Transverse colon (tissue), 4 donors: ENCODE measurements around the gene RNU6-9. TPM values are rescaled to one million over a fixed set of nuclear protein-coding genes. Genes with fewer than 3 reads are reported as not detected.
"Not testable (repeated sequence)": the region's sequence is repeated elsewhere in the genome, so short reads cannot be mapped to it uniquely, and the experiment has no call there.

ENCODE experiments used
- DNase-seq: peaks from one replicate; pipeline ENCODE4 v3.0.0-alpha.2; 2019
- H3K27ac ChIP-seq, 4 donors: fragments of 200-600 bp; sonication (generic); 2 replicates each; pipeline ENCODE4 v1.5.1; 2016 to 2018; ENCODE audit warnings: inconsistent platforms in 4 of 4
- H3K27me3 ChIP-seq: fragments of 200-600 bp; sonication (generic); 2 replicates; pipeline ENCODE4 v1.5.1; 2017; ENCODE audit warnings: inconsistent platforms
- H3K36me3 ChIP-seq, 4 donors: fragments of 200-600 bp; sonication (generic); 2 replicates each; pipeline ENCODE4 v1.5.1; 2017 to 2019; ENCODE audit warnings: inconsistent platforms in 4 of 4
- H3K4me1 ChIP-seq, 4 donors: fragments of 200-600 bp; sonication (generic); 2 replicates each; pipeline ENCODE4 v1.5.1; 2017 to 2020; ENCODE audit warnings: inconsistent platforms in 4 of 4
- H3K4me3 ChIP-seq, 4 donors: fragments of 200-600 bp; sonication (generic); 1 replicate in 1 of 4; 2 replicates in 3 of 4; pipeline versions ENCODE4 v1.5.1 to v1.6.1; 2017 to 2019; ENCODE audit warnings: inconsistent platforms in 4 of 4
- H3K9me3 ChIP-seq, 2 donors: fragments of 200-600 bp; sonication (generic); 2 replicates each; pipeline ENCODE4 v1.5.1; 2017 to 2019; ENCODE audit warnings: inconsistent platforms in 2 of 2
- CTCF ChIP-seq, 5 experiments: fragments of 200-600 bp in 3 of 5; fragments of 450-650 bp in 2 of 5; sonication (generic) in 3 of 5; IDR thresholded peaks; 1 replicate in 2 of 5; 2 replicates in 3 of 5; pipeline ENCODE4 v1.5.1; 2016 to 2017; ENCODE audit warnings: antibody characterized with exemption in 5 of 5, inconsistent platforms in 3 of 5, mild to moderate bottlenecking in 2 of 5, moderate library complexity in 1 of 5
- EP300 ChIP-seq: sonication (generic); formaldehyde crosslinking; IDR thresholded peaks from one replicate; pipeline ENCODE4 v1.6.1; 2017; ENCODE audit warnings: antibody characterized with exemption, low read depth
- POLR2A ChIP-seq: fragments of 450-650 bp; IDR thresholded peaks from one replicate; pipeline ENCODE4 v1.6.1; 2016; ENCODE audit warnings: antibody characterized with exemption, mild to moderate bottlenecking, moderate library complexity
- POLR2AphosphoS5 ChIP-seq, 3 donors: sonication (generic); formaldehyde crosslinking; IDR thresholded peaks; one replicate each; pipeline ENCODE4 v1.6.1; 2016; ENCODE audit warnings: antibody characterized with exemption in 3 of 3
- WGBS, 2 donors: methylation state at CpG; one replicate each; pipeline ENCODE4 v1.1.5; 2018; ENCODE audit warnings: low coverage in 1 of 2; 5-methylcytosine and 5-hydroxymethylcytosine counted together
- in situ Hi-C, 4 donors: fragments of 200-750 bp; cut with MboI; loops; one replicate each; pipeline versions ENCODE4 v1.15.0 to v1.15.1; 2017; ENCODE audit warnings: low sequenced_read_pairs in 3 of 4, low pct_ligation_motif_present in 1 of 4, low pct_unique_long_range_greater_than_20kb in 1 of 4
- intact Hi-C: fragments of 100-400 bp; cut with DNase I; formaldehyde crosslinking; loops from one replicate; pipeline ENCODE4 v1.15.1; 2023; ENCODE audit warnings: low total_unique reads
- total RNA-seq, 4 donors: library from RNA; depleted of rRNA; stranded (reverse); fragments of >200 nt; gene quantifications; one replicate each; pipeline ENCODE4 v1.1.0, GENCODE V29; 2016

The RNU6-9 gene
- total RNA-seq, 4 donors from 2014 or later: not detected

GRCh38 chr19:878751-879561, 14.3 kb upstream of the RNU6-9 start:
- peaks cover 0 to 34% (median 10%) of the 10 kb centered on the region in 4 donors for H3K36me3 ChIP-seq
- H3K4me3 ChIP-seq, H3K4me1 ChIP-seq, intact Hi-C loops, H3K9me3 ChIP-seq, H3K27ac ChIP-seq, H3K27me3 ChIP-seq, in situ Hi-C loops, DNase-seq: not testable (repeated sequence)
- 85% methylated on average over 21 of the region's 24 CpGs; no CpG with 5 or more reads in 1 of the 2 donors for WGBS, 2 donors

GRCh38 chr19:879711-880438, 13.4 kb upstream of the RNU6-9 start:
- no peaks in the 10 kb centered on the region for H3K27me3 ChIP-seq
- H3K4me1 ChIP-seq: no peaks in the 10 kb centered on the region
- 81% methylated on average over 35 of the region's 37 CpGs; no CpG with 5 or more reads in 1 of the 2 donors for WGBS, 2 donors
- in situ Hi-C loops: no loop called here
- no peaks in the 10 kb centered on the region for H3K9me3 ChIP-seq
- H3K27ac ChIP-seq: no peak overlapping the region
- no peak for DNase-seq
- intact Hi-C loops: no loop called here
- H3K4me3 ChIP-seq: no peak overlapping the region
- H3K36me3 ChIP-seq: peaks cover 0 to 38% (median 12%) of the 10 kb centered on the region in 4 donors
- TF ChIP-seq POLR2A (no peak), POLR2AphosphoS5 (IDR thresholded peaks at IDR 0.05) (no peak), EP300 (no peak), CTCF (IDR thresholded peaks at IDR 0.05) (no peak)

GRCh38 chr19:881385-882071, 11.8 kb upstream of the RNU6-9 start:
- 96% methylated on average over 30 of the region's 34 CpGs; no CpG with 5 or more reads in 1 of the 2 donors for WGBS, 2 donors
- DNase-seq: no peak
- TF ChIP-seq CTCF (IDR thresholded peaks at IDR 0.05) (no peak), POLR2A (no peak)
- H3K27ac ChIP-seq: no peak overlapping the region
- H3K27me3 ChIP-seq: no peaks in the 10 kb centered on the region
- H3K4me3 ChIP-seq: no peak overlapping the region
- peaks cover 0 to 37% (median 17%) of the 10 kb centered on the region in 4 donors for H3K36me3 ChIP-seq
- H3K9me3 ChIP-seq: no peaks in the 10 kb centered on the region
- in situ Hi-C loops: no loop called here
- intact Hi-C loops: no loop called here
- H3K4me1 ChIP-seq: no peaks in the 10 kb centered on the region

- DNase-seq: no peak
- no peaks in the 10 kb centered on the region for H3K27me3 ChIP-seq
- H3K36me3 ChIP-seq: peaks cover 0 to 45% (median 18%) of the 10 kb centered on the region in 4 donors
- in situ Hi-C loops: no loop called here
- H3K4me3 ChIP-seq: no peak overlapping the region
- H3K4me1 ChIP-seq: no peaks in the 10 kb centered on the region
- H3K9me3 ChIP-seq: no peaks in the 10 kb centered on the region
- no peak overlapping the region for H3K27ac ChIP-seq
- intact Hi-C loops: no loop called here
- WGBS, 2 donors: 90 to 96% methylated on average over 9 to 30 of the region's 30 CpGs
- TF ChIP-seq POLR2AphosphoS5 (IDR thresholded peaks at IDR 0.05) (no peak), POLR2A (no peak), EP300 (no peak), CTCF (IDR thresholded peaks at IDR 0.05) (no peak)
These were observed 10.3 kb upstream of the RNU6-9 start for GRCh38 chr19:882871-883497.
